Measurements from ENCODE around the gene TRAF3IP1.

TRAF3IP1 gene

GRCh38 chr2:238344517-238344916 lies 24.2 kb downstream of the TRAF3IP1 start:
- Histone ChIP-seq H2AFZ (ENCODE audit: low read depth, low read length) (no peak overlapping the region), H3K36me3 (replicated peaks; ENCODE audit: low read depth, low read length) (no peaks in the 10 kb centered on the region), H4K20me1 (ENCODE audit: insufficient read depth, low read length) (no peaks in the 10 kb centered on the region), H3K79me2 (ENCODE audit: low read length) (no peaks in the 10 kb centered on the region), H3K4me3 (ENCODE audit: low read length) (no peak overlapping the region), H3K4me1 (ENCODE audit: low read length) (no peaks in the 10 kb centered on the region), H3K27me3 (ENCODE audit: low read depth, low read length) (no peaks in the 10 kb centered on the region), H3K27ac (ENCODE audit: low read length) (no peak overlapping the region), H3K9ac (ENCODE audit: low read length) (no peak overlapping the region), H3K4me2 (ENCODE audit: low read length) (no peak overlapping the region), H3K9me3 (ENCODE audit: insufficient read depth, low read length) (no peaks in the 10 kb centered on the region)
- no peak for TF ChIP-seq CTCF (IDR thresholded peaks at IDR 0.05; ENCODE audit: low read depth, low read length)
- TF ChIP-seq EZH2phosphoT487 (IDR thresholded peaks at IDR 0.05; ENCODE audit: low read depth): no peak

- no peak for TF ChIP-seq EZH2phosphoT487 (IDR thresholded peaks at IDR 0.05; ENCODE audit: low read depth)
- Histone ChIP-seq H3K27ac (ENCODE audit: low read length) (no peak overlapping the region), H3K79me2 (ENCODE audit: low read length) (no peaks in the 10 kb centered on the region), H3K27me3 (ENCODE audit: low read depth, low read length) (no peaks in the 10 kb centered on the region), H3K4me2 (ENCODE audit: low read length) (no peak overlapping the region), H2AFZ (ENCODE audit: low read depth, low read length) (no peak overlapping the region), H4K20me1 (ENCODE audit: insufficient read depth, low read length) (no peaks in the 10 kb centered on the region), H3K4me1 (ENCODE audit: low read length) (no peaks in the 10 kb centered on the region), H3K4me3 (ENCODE audit: low read length) (no peak overlapping the region), H3K36me3 (replicated peaks; ENCODE audit: low read depth, low read length) (no peaks in the 10 kb centered on the region), H3K9ac (ENCODE audit: low read length) (no peak overlapping the region), H3K9me3 (ENCODE audit: insufficient read depth, low read length) (no peaks in the 10 kb centered on the region)
These were observed 25.1 kb downstream of the TRAF3IP1 start for GRCh38 chr2:238345297-238345968.

GRCh38 chr2:238346544-238346943 lies 26.2 kb downstream of the TRAF3IP1 start:
- no peak overlapping the region for H3K9ac ChIP-seq (ENCODE audit: low read length)
- no peaks in the 10 kb centered on the region for H3K79me2 ChIP-seq (ENCODE audit: low read length)
- no peak overlapping the region for H3K4me3 ChIP-seq (ENCODE audit: low read length)
- no peaks in the 10 kb centered on the region for H3K27me3 ChIP-seq (ENCODE audit: low read depth, low read length)
- no peaks in the 10 kb centered on the region for H3K9me3 ChIP-seq (ENCODE audit: insufficient read depth, low read length)
- H3K36me3 ChIP-seq (replicated peaks; ENCODE audit: low read depth, low read length): no peaks in the 10 kb centered on the region
- H3K4me1 ChIP-seq (ENCODE audit: low read length): no peaks in the 10 kb centered on the region
- H4K20me1 ChIP-seq (ENCODE audit: insufficient read depth, low read length): no peaks in the 10 kb centered on the region
- no peak overlapping the region for H3K27ac ChIP-seq (ENCODE audit: low read length)
- TF ChIP-seq EZH2phosphoT487 (IDR thresholded peaks at IDR 0.05; ENCODE audit: low read depth) (no peak), CTCF (IDR thresholded peaks at IDR 0.05; ENCODE audit: low read depth, low read length) (no peak)
- no peak overlapping the region for H3K4me2 ChIP-seq (ENCODE audit: low read length)
- H2AFZ ChIP-seq (ENCODE audit: low read depth, low read length): no peak overlapping the region

GRCh38 chr2:238350150-238350897 lies 30.0 kb downstream of the TRAF3IP1 start:
- no peak overlapping the region for H3K4me2 ChIP-seq (ENCODE audit: low read length)
- no peaks in the 10 kb centered on the region for H3K27me3 ChIP-seq (ENCODE audit: low read depth, low read length)
- no peaks in the 10 kb centered on the region for H4K20me1 ChIP-seq (ENCODE audit: insufficient read depth, low read length)
- no peaks in the 10 kb centered on the region for H3K4me1 ChIP-seq (ENCODE audit: low read length)
- no peaks in the 10 kb centered on the region for H3K36me3 ChIP-seq (replicated peaks; ENCODE audit: low read depth, low read length)
- no peak for TF ChIP-seq EZH2phosphoT487 (IDR thresholded peaks at IDR 0.05; ENCODE audit: low read depth)
- no peaks in the 10 kb centered on the region for H3K79me2 ChIP-seq (ENCODE audit: low read length)
- H3K9me3 ChIP-seq (ENCODE audit: insufficient read depth, low read length): no peaks in the 10 kb centered on the region
- no peak overlapping the region for H3K9ac ChIP-seq (ENCODE audit: low read length)
- H2AFZ ChIP-seq (ENCODE audit: low read depth, low read length): no peak overlapping the region
- H3K27ac ChIP-seq (ENCODE audit: low read length): no peak overlapping the region
- no peak overlapping the region for H3K4me3 ChIP-seq (ENCODE audit: low read length)

- Histone ChIP-seq H4K20me1 (ENCODE audit: insufficient read depth, low read length) (no peaks in the 10 kb centered on the region), H2AFZ (ENCODE audit: low read depth, low read length) (no peak overlapping the region), H3K4me3 (ENCODE audit: low read length) (no peak overlapping the region), H3K4me1 (ENCODE audit: low read length) (no peaks in the 10 kb centered on the region), H3K27me3 (ENCODE audit: low read depth, low read length) (no peaks in the 10 kb centered on the region), H3K79me2 (ENCODE audit: low read length) (no peaks in the 10 kb centered on the region), H3K27ac (ENCODE audit: low read length) (no peak overlapping the region), H3K9ac (ENCODE audit: low read length) (no peak overlapping the region), H3K9me3 (ENCODE audit: insufficient read depth, low read length) (no peaks in the 10 kb centered on the region), H3K36me3 (replicated peaks; ENCODE audit: low read depth, low read length) (no peaks in the 10 kb centered on the region), H3K4me2 (ENCODE audit: low read length) (no peak overlapping the region)
- TF ChIP-seq CTCF (IDR thresholded peaks at IDR 0.05; ENCODE audit: low read depth, low read length): no peak
- no peak for TF ChIP-seq EZH2phosphoT487 (IDR thresholded peaks at IDR 0.05; ENCODE audit: low read depth)
These were observed 31.0 kb downstream of the TRAF3IP1 start for GRCh38 chr2:238351315-238351714.

All from OCI-LY3 (cell line).